Loucy (cell line): ENCODE measurements around the gene CABP7.

Source experiments
- CTCF ChIP-seq: fragments of 200-600 bp; sonication (generic); conservative IDR thresholded peaks from 2 replicates; pipeline ENCODE4 v1.5.1; 2014; ENCODE audit warnings: mild to moderate bottlenecking, antibody characterized with exemption, low read length
- EZH2phosphoT487 ChIP-seq: fragments of 200-600 bp; IDR thresholded peaks from 2 replicates; pipeline ENCODE4 v1.6.1; 2018; ENCODE audit warnings: antibody characterized with exemption, mild to moderate bottlenecking, moderate library complexity, borderline replicate concordance

- no peak for TF ChIP-seq CTCF
- no peak for TF ChIP-seq EZH2phosphoT487
These were observed 8.7 kb upstream of the CABP7 start for GRCh38 chr22:29710922-29711593.
